Skeletal muscle tissue (tissue), 4 donors: ENCODE data around the gene ROCK2. TPM values are rescaled to one million over a fixed set of nuclear protein-coding genes. Genes with fewer than 3 reads are reported as not detected.

ENCODE experiments used
- H3K27ac ChIP-seq: one replicate; pipeline ENCODE4 v1.7.0; 2013; ENCODE audit warnings: mild to moderate bottlenecking, low read depth, low read length, inconsistent platforms
- H3K27me3 ChIP-seq, 3 donors: one replicate each; pipeline ENCODE4 v1.7.0; 2013; ENCODE audit warnings: low read length in 3 of 3; ENCODE audit not compliant: control insufficient read depth in 3 of 3, insufficient read depth in 3 of 3
- H3K36me3 ChIP-seq, 3 donors: one replicate each; pipeline ENCODE4 v1.7.0; 2013; ENCODE audit warnings: low read length in 3 of 3; ENCODE audit not compliant: control insufficient read depth in 3 of 3, insufficient read depth in 3 of 3
- H3K4me1 ChIP-seq, 3 donors: one replicate each; pipeline ENCODE4 v1.7.0; 2013; ENCODE audit warnings: low read length in 3 of 3, mild to moderate bottlenecking in 3 of 3; ENCODE audit not compliant: control insufficient read depth in 3 of 3, insufficient read depth in 3 of 3
- H3K4me3 ChIP-seq, 3 donors: one replicate each; pipeline ENCODE4 v1.7.0; 2013; ENCODE audit warnings: low read length in 3 of 3
- H3K9ac ChIP-seq, 3 donors: one replicate each; pipeline ENCODE4 v1.7.0; 2013; ENCODE audit warnings: low read length in 3 of 3, mild to moderate bottlenecking in 3 of 3, moderate library complexity in 2 of 3, low read depth in 1 of 3
- H3K9me3 ChIP-seq, 3 donors: one replicate each; pipeline ENCODE4 v1.7.0; 2013; ENCODE audit warnings: low read length in 3 of 3; ENCODE audit not compliant: control insufficient read depth in 3 of 3
- total RNA-seq: library from RNA; depleted of rRNA; stranded (reverse); fragments of >200 nt; gene quantifications from one replicate; pipeline ENCODE4 v1.2.3, GENCODE V29; 2014
- donor health status: Osteomylitis.

ROCK2 gene
- total RNA-seq, 1 donor from 2014 or later = 37.1 TPM

GRCh38 chr2:11303290-11304013 lies 41.0 kb downstream of the ROCK2 start:
- H3K9ac ChIP-seq = no peak overlapping the region
- H3K27me3 ChIP-seq = no peaks in the 10 kb centered on the region
- H3K36me3 ChIP-seq = no peaks in the 10 kb centered on the region

GRCh38 chr2:11299439-11299838 lies 45.0 kb downstream of the ROCK2 start:
- Histone ChIP-seq H3K4me3 (no peak overlapping the region), H3K36me3 (no peaks in the 10 kb centered on the region), H3K27ac (no peak overlapping the region), H3K27me3 (no peaks in the 10 kb centered on the region), H3K4me1 (peaks cover 0 to 3% (median 2%) of the 10 kb centered on the region in 3 donors), H3K9me3 (no peaks in the 10 kb centered on the region), H3K9ac (no peak overlapping the region)

More at GRCh38 chr2:11303290-11304013, 41.0 kb downstream of the ROCK2 start:
- no peak overlapping the region for H3K4me3 ChIP-seq
- peaks cover 12 to 20% (median 12%) of the 10 kb centered on the region in 3 donors for H3K4me1 ChIP-seq
- no peaks in the 10 kb centered on the region for H3K9me3 ChIP-seq
- no peak overlapping the region for H3K27ac ChIP-seq

GRCh38 chr2:11298592-11298991 lies 45.8 kb downstream of the ROCK2 start:
- Histone ChIP-seq H3K27ac (no peak overlapping the region), H3K9ac (no peak overlapping the region), H3K27me3 (no peaks in the 10 kb centered on the region), H3K4me1 (peaks cover 0 to 2% (median 0%) of the 10 kb centered on the region in 3 donors), H3K9me3 (no peaks in the 10 kb centered on the region), H3K36me3 (no peaks in the 10 kb centered on the region), H3K4me3 (no peak overlapping the region)

- no peak overlapping the region for H3K4me3 ChIP-seq
- no peaks in the 10 kb centered on the region for H3K36me3 ChIP-seq
- no peaks in the 10 kb centered on the region for H3K27me3 ChIP-seq
- no peak overlapping the region for H3K9ac ChIP-seq
- peaks cover 0 to 9% (median 4%) of the 10 kb centered on the region in 3 donors for H3K4me1 ChIP-seq
- H3K27ac ChIP-seq = no peak overlapping the region
- no peaks in the 10 kb centered on the region for H3K9me3 ChIP-seq
Observed at GRCh38 chr2:11296401-11296800, 48.0 kb downstream of the ROCK2 start.

- H3K4me1 ChIP-seq = peaks cover 4 to 19% (median 10%) of the 10 kb centered on the region in 3 donors
Observed at GRCh38 chr2:11292464-11293255, 51.8 kb downstream of the ROCK2 start.

GRCh38 chr2:11290713-11291112 lies 53.7 kb downstream of the ROCK2 start:
- H3K4me3 ChIP-seq = no peak overlapping the region
- H3K9me3 ChIP-seq = no peaks in the 10 kb centered on the region
- H3K36me3 ChIP-seq = peaks cover 0 to 4% (median 0%) of the 10 kb centered on the region in 3 donors
- peaks cover 6 to 24% (median 14%) of the 10 kb centered on the region in 3 donors for H3K4me1 ChIP-seq
- H3K9ac ChIP-seq = no peak overlapping the region
- no peaks in the 10 kb centered on the region for H3K27me3 ChIP-seq
- H3K27ac ChIP-seq = peak overlapping the region; percentile 45

More at GRCh38 chr2:11292464-11293255, 51.8 kb downstream of the ROCK2 start:
- Histone ChIP-seq H3K9me3 (no peaks in the 10 kb centered on the region), H3K27me3 (no peaks in the 10 kb centered on the region), H3K4me3 (no peak overlapping the region), H3K27ac (peak overlapping the region; percentile 23), H3K36me3 (no peaks in the 10 kb centered on the region), H3K9ac (no peak overlapping the region)

- Histone ChIP-seq H3K36me3 (peaks cover 0 to 5% (median 2%) of the 10 kb centered on the region in 3 donors), H3K4me1 (peaks cover 6 to 24% (median 14%) of the 10 kb centered on the region in 3 donors), H3K9me3 (no peaks in the 10 kb centered on the region), H3K4me3 (no peak overlapping the region), H3K27me3 (no peaks in the 10 kb centered on the region), H3K27ac (peak overlapping the region; percentile 45), H3K9ac (no peak overlapping the region)
Observed at GRCh38 chr2:11290211-11290610, 54.2 kb downstream of the ROCK2 start.

GRCh38 chr2:11288431-11288830 lies 56.0 kb downstream of the ROCK2 start:
- H3K27me3 ChIP-seq = no peaks in the 10 kb centered on the region
- H3K9ac ChIP-seq = no peak overlapping the region
- peaks cover 5 to 16% (median 8%) of the 10 kb centered on the region in 3 donors for H3K36me3 ChIP-seq
- H3K4me3 ChIP-seq = no peak overlapping the region
- H3K27ac ChIP-seq = peak overlapping the region; percentile 20
- peaks cover 6 to 24% (median 14%) of the 10 kb centered on the region in 3 donors for H3K4me1 ChIP-seq
- no peaks in the 10 kb centered on the region for H3K9me3 ChIP-seq

GRCh38 chr2:11286749-11287148 lies 57.7 kb downstream of the ROCK2 start:
- peak overlapping the region; percentile 10 for H3K27ac ChIP-seq
- no peaks in the 10 kb centered on the region for H3K9me3 ChIP-seq
- H3K27me3 ChIP-seq = no peaks in the 10 kb centered on the region
- peak overlapping the region in 2 of 3 donors; percentile 12 to 59 for H3K9ac ChIP-seq
- H3K4me1 ChIP-seq = peaks cover 6 to 16% (median 10%) of the 10 kb centered on the region in 3 donors
- H3K36me3 ChIP-seq = peaks cover 7 to 16% (median 8%) of the 10 kb centered on the region in 3 donors
- peak overlapping the region in 1 of 3 donors; percentile 28 for H3K4me3 ChIP-seq

GRCh38 chr2:11286323-11286722 lies 58.1 kb downstream of the ROCK2 start:
- H3K4me1 ChIP-seq = peaks cover 6 to 15% (median 10%) of the 10 kb centered on the region in 3 donors
- peak overlapping the region; percentile 10 for H3K27ac ChIP-seq
- no peaks in the 10 kb centered on the region for H3K27me3 ChIP-seq
- H3K9ac ChIP-seq = peak overlapping the region in 1 of 3 donors; percentile 59
- H3K36me3 ChIP-seq = peaks cover 7 to 16% (median 8%) of the 10 kb centered on the region in 3 donors
- no peaks in the 10 kb centered on the region for H3K9me3 ChIP-seq
- H3K4me3 ChIP-seq = no peak overlapping the region
